Heart right ventricle (tissue), 16 donors: ENCODE data around the gene PLCH1. TPM values are rescaled to one million over a fixed set of nuclear protein-coding genes. Genes with fewer than 3 reads are reported as not detected.

Source experiments
- ATAC-seq, 8 donors: fragments of 200-7000 bp; cut with Tn5 transposase; one replicate each; pipeline ENCODE4 v1.9.1; 2020; ENCODE audit warnings: mild to moderate bottlenecking in 8 of 8, moderate library complexity in 8 of 8, moderate number of reproducible peaks in 1 of 8
- DNase-seq, 2 donors: peaks; one replicate each; pipeline ENCODE4 v3.0.0-alpha.2; 2020
- H3K27ac ChIP-seq, 10 donors: fragments of 200-600 bp; sonication (generic) in 2 of 10; one replicate each; pipeline versions ENCODE4 v1.5.0 to v1.8.0; 2020 to 2022; ENCODE audit warnings: mild to moderate bottlenecking in 3 of 10
- H3K27me3 ChIP-seq, 7 donors: fragments of 200-600 bp; one replicate each; pipeline ENCODE4 v1.8.0; 2021 to 2022; ENCODE audit warnings: mild to moderate bottlenecking in 2 of 7
- H3K36me3 ChIP-seq, 9 donors: fragments of 200-600 bp; sonication (generic) in 1 of 9; one replicate each; pipeline versions ENCODE4 v1.5.0 to v1.8.0; 2020 to 2022; ENCODE audit warnings: mild to moderate bottlenecking in 2 of 9
- H3K4me1 ChIP-seq, 9 donors: fragments of 200-600 bp; sonication (generic) in 1 of 9; one replicate each; pipeline versions ENCODE4 v1.5.0 to v1.8.0; 2020 to 2022; ENCODE audit warnings: mild to moderate bottlenecking in 4 of 9
- H3K4me3 ChIP-seq, 10 donors: fragments of 200-600 bp; sonication (generic) in 2 of 10; one replicate each; pipeline versions ENCODE4 v1.5.0 to v1.8.0; 2020 to 2022; ENCODE audit warnings: mild to moderate bottlenecking in 7 of 10, moderate library complexity in 2 of 10
- H3K9me3 ChIP-seq, 11 donors: fragments of 200-600 bp in 10 of 11; sonication (generic) in 2 of 11; one replicate each; pipeline versions ENCODE4 v1.5.0 to v1.8.0; 2013 to 2022; ENCODE audit warnings: mild to moderate bottlenecking in 2 of 11, control low read depth in 1 of 11, moderate library complexity in 1 of 11
- CTCF ChIP-seq, 9 donors: fragments of 200-600 bp; sonication (generic) in 2 of 9; IDR thresholded peaks; one replicate each; pipeline versions ENCODE4 v1.5.0 to v1.8.0; 2021 to 2022; ENCODE audit warnings: antibody characterized with exemption in 9 of 9, mild to moderate bottlenecking in 5 of 9, moderate library complexity in 1 of 9
- WGBS, 2 donors: extraction: QIAGEN DNeasy Blood & Tissue Kit; methylation state at CpG; one replicate each; pipeline ENCODE4 v1.1.7; 2013; ENCODE audit warnings: inconsistent platforms in 1 of 2; 5-methylcytosine and 5-hydroxymethylcytosine counted together
- intact Hi-C, 10 donors: fragments of 100-400 bp; cut with DNase I; formaldehyde crosslinking; loops; one replicate each; pipeline versions ENCODE4 v1.11.1 to v1.14.2; 2022
- polyA plus RNA-seq, 2 donors: library from polyadenylated mRNA; stranded (reverse); fragments of 200-250 nt; gene quantifications; one replicate each; pipeline ENCODE4 v1.2.3, GENCODE V29; 2013
- total RNA-seq, 10 donors: library from RNA; stranded (reverse); fragmentation: NEBNext Ultra II Directional in 3 of 10; extraction: Animal tissue kit (Norgen Biotek cat#: 25700) in 3 of 10; gene quantifications; one replicate each; pipeline versions ENCODE4 v1.2.1 to v1.2.4, GENCODE V29; 2021 to 2023
- donor health status: Arrhythmogenic right ventricular cardiomyopathy.
- donor health status: ischemic (EF 13 %, LVEDD 7.1; RV severe dilation, severe dysfunction).
- donor health status: healthy with polysubstance abuse.
- donor health status: DM: no; HTN: yes; CAD: no.
- donor health status: DM: no; HTN: no; CAD: no.
- donor health status: ischemic (EF 25% LVEDD 6.9; RV normal size, moderate dysfunction).
- donor health status: ischemic (EF 25% LVEDD 5.7; RV mildly dilated, moderate dysfunction).
- donor health status: healthy.
- donor health status: DM: yes; HTN: yes; CAD: no.
- donor health status: Ischemic cardiomyopathy.
- donor health status: ischemic (EF 35%, LVEDD 5.7; RV mildly dilated, moderate dysfunction).
- donor health status: nonischemic (EF 11% LVEDD 7.7; RV severe dilation, severe dysfunction).
- donor health status: DM: yes; HTN: yes; CAD: no.
- donor health status: PGD.
- donor health status: ischemic (EF 29% LVEDD 5.4; RV normal size, mild dysfunction).
- donor health status: nonischemic (EF 23%, LVEDD 6.1; RV moderate dilation, normal function).

The PLCH1 gene
- total and polyA plus RNA-seq, 12 donors, result 0.13 to 2.1 (median 0.51) TPM

GRCh38 chr3:155555479-155556060 lies 189.3 kb downstream of the PLCH1 start:
- H3K36me3 ChIP-seq, result no peaks in the 10 kb centered on the region
- H3K4me1 ChIP-seq, result no peaks in the 10 kb centered on the region
- ATAC-seq (no peak), DNase-seq (no peak)
- WGBS, 2 donors, result 60 to 85% methylated on average over 2 of the region's 2 CpGs
- H3K9me3 ChIP-seq, result no peaks in the 10 kb centered on the region
- intact Hi-C loops, result no loop called here
- no peaks in the 10 kb centered on the region for H3K27me3 ChIP-seq
- H3K27ac ChIP-seq, result no peak overlapping the region
- no peak overlapping the region for H3K4me3 ChIP-seq
- TF ChIP-seq CTCF (IDR thresholded peaks at IDR 0.05), result no peak

GRCh38 chr3:155554777-155555451 lies 190.0 kb downstream of the PLCH1 start:
- intact Hi-C loops, result no loop called here
- no peak for TF ChIP-seq CTCF (IDR thresholded peaks at IDR 0.05)
- Histone ChIP-seq H3K4me3 (no peak overlapping the region), H3K9me3 (no peaks in the 10 kb centered on the region), H3K36me3 (no peaks in the 10 kb centered on the region), H3K4me1 (no peaks in the 10 kb centered on the region), H3K27me3 (no peaks in the 10 kb centered on the region), H3K27ac (no peak overlapping the region)
- DNase-seq (no peak), ATAC-seq (no peak)
- WGBS, 2 donors, result 58% methylated on average over 4 of the region's 4 CpGs

GRCh38 chr3:155553780-155554179 lies 191.1 kb downstream of the PLCH1 start:
- 71 to 79% methylated on average over 4 of the region's 4 CpGs for WGBS, 2 donors
- H3K36me3 ChIP-seq, result no peaks in the 10 kb centered on the region
- TF ChIP-seq CTCF (IDR thresholded peaks at IDR 0.05), result no peak

GRCh38 chr3:155553326-155553725 lies 191.5 kb downstream of the PLCH1 start:
- intact Hi-C loops, result no loop called here
- no peak for DNase-seq
- TF ChIP-seq CTCF (IDR thresholded peaks at IDR 0.05), result no peak
- Histone ChIP-seq H3K27ac (no peak overlapping the region), H3K4me3 (no peak overlapping the region), H3K4me1 (no peaks in the 10 kb centered on the region), H3K27me3 (no peaks in the 10 kb centered on the region), H3K36me3 (no peaks in the 10 kb centered on the region), H3K9me3 (no peaks in the 10 kb centered on the region)
- WGBS, 2 donors, result 71 to 83% methylated on average over 4 of the region's 4 CpGs
- ATAC-seq, result no peak

More at GRCh38 chr3:155553780-155554179, 191.1 kb downstream of the PLCH1 start:
- no peak overlapping the region for H3K27ac ChIP-seq
- DNase-seq (no peak), ATAC-seq (no peak)
- no peaks in the 10 kb centered on the region for H3K4me1 ChIP-seq
- H3K4me3 ChIP-seq, result no peak overlapping the region
- no peaks in the 10 kb centered on the region for H3K27me3 ChIP-seq
- H3K9me3 ChIP-seq, result no peaks in the 10 kb centered on the region
- intact Hi-C loops, result no loop called here
